CD4-positive, alpha-beta T cell treated with Interferon gamma for 1 hour (primary cell): Measurements from ENCODE around the gene RXRA.

Experiments used
- DNase-seq: peaks from one replicate; pipeline ENCODE4 v3.0.0-alpha.2; 2020

RXRA gene

DNA sequence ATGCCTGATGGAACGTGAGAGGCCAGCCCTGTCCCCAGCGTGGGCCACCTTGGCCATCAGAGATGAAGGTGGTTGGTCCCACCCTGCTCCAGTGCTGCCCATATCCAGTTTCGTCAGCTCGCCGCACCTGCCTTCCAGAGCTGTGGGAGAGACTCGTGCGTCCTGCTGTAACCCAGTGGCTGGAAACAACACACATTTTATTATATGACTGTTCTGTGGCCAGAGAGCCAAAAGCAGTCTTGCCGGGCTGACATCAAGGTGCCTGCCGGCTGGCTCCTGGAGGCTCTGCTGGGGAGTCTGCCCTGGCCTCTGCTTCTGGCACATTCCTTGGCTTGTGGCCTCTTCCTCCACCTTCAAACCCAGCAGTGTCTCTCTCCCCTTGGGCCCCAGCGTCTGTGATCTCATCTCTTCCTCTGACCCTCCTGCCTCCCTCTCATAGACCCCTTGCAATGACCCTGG, 94.7 kb downstream of the RXRA start:
- DNase-seq, result no peak

DNA sequence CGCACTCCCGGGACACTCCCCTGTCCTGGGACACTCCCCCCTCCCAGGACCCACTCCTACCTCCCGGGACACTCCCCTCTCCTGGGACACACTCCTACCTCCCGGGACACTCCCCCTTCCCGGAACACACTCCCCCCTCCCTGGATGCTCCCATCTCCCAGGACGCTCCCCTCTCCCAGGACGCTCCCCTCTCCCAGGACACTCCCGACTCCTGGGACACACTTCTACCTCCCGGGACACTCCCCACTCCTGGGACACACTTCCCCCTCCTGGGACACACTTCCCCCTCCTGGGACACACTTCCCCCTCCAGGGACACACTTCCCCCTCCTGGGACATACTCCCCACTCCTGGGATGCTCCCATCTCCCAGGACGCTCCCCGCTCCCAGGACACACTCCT, 95.6 kb downstream of the RXRA start:
- no peak for DNase-seq

DNA sequence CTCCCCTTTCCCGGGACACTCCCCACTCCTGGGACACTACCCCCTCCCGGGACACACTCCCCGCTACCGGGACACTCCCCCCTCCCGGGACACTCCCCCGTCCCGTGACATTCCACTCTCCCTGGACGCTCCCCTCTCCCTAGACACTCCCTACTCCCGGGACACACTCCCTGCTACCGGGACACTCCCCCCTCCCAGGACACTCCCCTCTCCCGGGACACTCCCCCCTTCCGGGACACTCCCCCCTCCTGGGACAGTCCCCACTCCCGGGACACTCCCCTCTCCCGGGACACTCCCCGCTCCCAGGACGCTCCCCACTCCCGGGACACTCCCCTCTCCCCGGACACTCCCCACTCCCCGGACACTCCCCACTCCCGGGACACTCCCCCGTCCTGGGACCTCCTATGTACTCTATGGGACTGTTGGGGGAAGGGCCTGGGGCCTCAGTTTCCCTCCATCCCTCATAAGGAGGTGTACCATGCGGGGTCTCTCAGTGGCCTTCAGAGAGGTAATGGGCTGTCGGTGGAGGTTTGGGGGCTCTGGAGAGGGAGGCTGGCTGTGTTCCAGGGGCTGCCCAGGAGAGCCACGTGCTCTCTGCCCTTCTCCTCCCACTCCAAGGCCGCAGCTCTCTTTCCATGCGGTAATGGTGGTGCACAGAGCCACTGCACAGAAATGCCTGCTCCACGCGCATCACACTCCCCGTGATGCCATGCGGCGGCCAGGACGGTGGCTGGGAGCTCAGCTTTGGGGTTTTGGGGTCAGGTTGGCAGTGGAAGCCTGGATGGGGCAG, 96.2 kb downstream of the RXRA start:
- no peak for DNase-seq

DNA sequence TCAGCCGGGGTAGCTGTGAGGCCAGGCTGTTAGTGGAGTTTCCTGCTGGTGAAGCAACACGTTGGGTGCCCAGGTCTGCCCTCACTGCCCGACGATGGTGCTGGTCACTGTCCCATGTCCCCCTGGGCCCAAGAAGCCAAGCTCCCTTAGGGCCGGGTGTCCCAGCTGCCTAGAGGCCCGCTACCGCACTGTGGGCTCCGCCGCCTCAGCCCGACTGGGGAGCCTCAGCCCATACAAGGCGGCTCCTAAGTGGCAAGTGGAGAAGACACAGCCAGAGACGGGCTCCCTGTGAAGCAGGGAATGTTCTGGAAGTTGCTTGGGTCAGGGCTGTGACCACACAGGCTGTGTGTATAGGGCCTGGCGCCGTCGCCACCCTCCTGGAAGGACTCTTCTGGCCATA, 96.9 kb downstream of the RXRA start:
- no peak for DNase-seq

DNA sequence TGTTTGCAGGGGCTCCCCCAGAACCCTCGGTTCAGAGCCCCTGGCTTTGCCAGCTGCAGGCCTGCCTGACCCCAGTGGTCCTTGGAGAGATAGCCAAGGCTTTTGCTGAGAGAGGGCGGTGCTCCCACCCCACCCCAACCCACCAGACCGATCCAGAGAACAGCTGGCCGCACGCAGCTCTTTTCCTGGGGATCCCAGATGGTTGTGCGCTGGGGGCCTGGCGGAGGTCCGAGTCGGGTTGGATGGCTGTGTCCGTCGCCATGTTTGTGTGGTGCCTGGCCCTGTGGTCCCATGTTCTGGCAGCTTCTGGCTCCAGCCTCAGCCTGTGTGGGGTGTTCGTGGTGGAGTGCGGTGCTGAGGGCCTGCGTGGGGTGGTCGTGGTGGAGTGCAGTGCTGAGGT, 97.5 kb downstream of the RXRA start:
- DNase-seq, result no peak

DNA sequence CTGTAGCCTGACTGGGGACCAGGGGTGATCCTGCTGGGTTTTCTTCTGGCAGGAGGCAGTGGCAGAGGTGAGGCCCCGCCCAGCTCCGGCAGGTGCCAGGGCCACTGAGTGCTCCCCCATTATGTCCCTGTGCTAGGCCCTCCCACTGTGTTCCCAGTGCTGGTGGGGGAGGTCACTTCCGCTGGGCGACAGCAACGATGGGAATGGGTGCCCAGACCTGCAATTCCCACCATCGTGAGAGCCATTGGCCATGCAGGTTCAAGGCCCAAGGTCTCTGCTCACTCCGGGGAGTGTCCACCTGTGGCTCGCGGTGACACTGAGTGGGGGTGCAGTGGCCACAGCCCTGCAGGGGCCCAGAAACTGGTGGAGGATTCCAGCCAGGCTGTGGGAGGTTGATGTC, 98.6 kb downstream of the RXRA start:
- no peak for DNase-seq

DNA sequence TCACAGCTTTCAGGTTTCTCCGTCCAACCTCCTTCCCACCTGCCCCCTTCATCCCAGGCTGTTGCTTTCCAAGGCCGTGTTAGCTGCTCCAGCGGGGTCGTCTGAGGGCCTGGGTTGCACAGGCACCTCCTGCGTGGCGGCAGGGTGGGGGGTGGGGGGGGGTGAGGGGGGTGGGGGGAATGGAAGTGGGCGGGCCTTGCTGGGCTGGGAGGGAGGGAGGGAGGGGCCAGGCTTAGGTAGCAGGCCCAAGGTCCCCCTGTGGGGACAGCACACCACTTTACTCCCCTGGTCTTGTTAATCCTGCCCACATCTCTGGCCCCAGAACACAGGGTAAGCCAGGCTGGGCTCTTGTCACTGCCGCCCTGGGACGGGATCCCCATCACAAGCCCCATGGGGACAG, 99.1 kb downstream of the RXRA start:
- DNase-seq, result no peak

DNA sequence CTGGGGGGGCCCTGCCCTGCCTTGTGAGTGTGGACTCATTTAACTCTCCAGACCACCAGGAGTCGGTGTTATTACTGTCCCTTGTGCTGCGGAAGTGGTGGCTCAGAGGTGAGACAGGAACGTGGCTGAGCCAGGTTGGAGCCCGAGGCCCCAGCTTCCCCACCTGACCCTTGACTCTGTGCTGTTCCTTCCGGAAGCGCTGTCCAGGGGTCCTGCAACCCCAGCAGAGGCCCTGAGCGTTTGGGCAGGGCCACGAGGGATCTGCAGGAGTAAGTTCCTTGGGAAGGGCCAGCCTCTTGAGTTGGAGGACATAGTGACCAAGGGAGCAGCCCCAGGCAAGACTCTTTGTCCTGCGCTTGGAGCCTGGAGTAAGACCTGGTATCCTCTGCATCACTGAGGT, 99.6 kb downstream of the RXRA start:
- no peak for DNase-seq

DNA sequence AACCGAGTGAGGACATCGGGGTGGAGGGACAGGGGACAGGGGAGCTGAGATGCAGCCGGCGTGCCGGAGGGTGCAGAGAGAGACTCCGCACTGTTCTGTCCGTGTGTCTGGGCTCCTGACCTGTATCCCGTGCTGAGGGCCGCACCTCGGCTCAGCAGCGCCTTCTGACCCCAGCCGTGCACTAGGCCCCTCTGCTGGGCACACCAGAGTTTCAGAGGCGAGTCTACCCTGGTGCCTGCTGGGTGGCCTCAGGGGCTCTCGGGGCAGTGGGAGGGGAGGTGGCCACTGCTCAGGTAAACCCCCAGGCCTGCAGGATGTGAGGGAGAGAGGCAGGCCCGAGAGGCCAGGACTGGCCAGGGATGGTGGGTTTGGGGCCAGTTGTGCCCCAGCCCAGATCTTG, 100.2 kb downstream of the RXRA start:
- DNase-seq, result no peak

DNA sequence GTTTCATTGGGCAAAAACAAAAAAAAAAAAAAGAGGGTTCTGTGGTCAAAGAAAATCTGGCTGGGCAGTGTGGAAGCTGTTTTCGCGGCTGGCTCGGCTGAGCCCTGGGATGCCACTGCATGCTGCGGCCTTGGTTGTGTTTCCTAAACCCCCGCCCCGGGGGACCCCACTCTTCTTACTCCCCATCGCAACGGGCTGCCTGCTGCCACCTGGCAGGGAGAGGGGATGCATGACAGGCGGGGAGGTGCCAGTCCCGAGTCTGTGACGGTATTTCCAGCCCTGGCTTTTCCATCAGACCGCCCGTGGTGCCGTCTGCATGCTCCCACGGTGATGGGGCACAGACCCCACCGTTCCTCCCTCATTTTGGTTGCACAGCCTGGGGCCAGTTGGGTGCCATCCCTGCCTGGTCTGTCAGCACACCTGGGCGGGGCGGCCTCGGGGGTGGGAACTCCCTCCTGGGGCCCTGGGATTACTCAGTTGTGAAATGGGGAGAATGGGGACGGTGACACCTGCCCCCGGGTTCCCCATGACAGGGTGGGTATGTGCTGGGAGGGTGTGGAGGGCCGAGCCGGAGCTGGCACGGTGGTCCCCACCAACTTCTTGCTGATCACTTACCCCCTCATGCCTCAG, 101.0 kb downstream of the RXRA start:
- no peak for DNase-seq

DNA sequence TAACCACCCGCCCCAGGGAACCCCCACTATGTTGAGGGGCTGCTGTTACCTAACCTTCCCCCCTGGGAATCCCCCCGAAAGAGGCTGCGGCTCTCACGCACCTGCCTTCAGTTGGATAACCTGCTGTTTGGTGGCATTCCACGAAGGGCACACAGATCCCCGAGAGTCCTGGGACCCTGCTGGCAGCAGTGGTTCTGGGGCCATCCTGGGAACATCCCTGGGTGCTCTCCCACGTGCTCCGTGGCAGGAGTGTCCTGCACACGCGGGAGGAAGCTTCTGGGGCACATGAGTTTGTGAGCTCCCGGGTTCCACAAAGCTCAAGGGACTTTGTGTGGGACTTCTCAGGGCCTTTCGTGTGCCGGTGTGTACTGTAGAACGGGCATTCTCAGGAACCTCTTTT, 102.3 kb downstream of the RXRA start:
- DNase-seq, result no peak

DNA sequence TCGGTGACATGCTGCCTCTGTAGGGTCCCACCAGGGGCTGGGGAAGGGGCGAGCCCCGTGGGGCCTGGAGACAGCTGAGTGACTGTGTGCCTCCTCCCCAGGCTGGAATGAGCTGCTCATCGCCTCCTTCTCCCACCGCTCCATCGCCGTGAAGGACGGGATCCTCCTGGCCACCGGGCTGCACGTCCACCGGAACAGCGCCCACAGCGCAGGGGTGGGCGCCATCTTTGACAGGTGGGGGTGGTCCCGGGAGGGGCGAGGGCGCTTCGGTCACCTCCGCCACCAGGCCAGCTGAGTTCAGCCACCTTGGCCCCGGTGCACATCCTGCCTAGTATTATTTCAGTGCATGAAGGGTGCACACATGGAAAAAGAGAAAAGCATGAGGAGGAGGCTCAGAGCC, 102.8 kb downstream of the RXRA start:
- DNase-seq, result no peak

DNA sequence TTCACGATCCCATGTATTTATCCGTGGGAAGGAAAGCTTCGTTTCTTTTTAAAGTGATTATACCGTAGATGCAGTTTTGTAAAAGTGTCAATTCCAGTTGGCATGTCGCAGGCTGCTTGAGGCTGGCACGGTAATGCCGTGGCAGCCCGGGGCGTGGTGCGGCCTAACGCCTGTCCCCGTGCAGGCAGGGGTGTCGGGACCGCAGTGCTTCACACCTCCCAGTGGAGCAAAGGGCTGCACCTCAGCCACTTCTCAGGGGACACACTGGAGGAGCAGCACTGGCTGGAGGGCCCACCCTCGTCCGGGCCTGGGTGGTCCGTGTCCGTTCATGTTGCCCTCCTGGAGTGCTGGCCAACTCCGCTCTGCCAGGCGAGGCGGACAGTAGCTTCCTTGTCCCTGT, 103.2 kb downstream of the RXRA start:
- no peak for DNase-seq

DNA sequence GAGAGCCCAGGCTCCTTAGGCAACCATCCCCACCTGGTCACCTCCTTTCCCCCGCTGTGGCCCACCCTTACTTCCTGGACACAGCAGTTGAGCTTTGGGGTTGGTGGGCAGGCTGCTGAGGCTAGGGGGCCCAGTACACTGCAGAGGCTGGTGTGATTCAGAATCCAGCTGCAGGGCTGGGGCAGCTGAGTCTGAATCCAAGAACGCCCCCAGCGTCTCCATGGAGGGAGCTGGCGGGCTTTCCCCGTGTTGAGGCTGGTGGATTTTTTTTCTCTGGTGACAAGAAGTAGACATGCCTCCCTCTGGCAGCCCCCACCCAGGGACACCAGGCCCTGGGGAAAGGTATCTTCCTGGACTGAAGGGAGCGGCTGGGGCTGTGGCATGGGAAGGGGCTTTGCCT, 104.8 kb downstream of the RXRA start:
- DNase-seq, result no peak

DNA sequence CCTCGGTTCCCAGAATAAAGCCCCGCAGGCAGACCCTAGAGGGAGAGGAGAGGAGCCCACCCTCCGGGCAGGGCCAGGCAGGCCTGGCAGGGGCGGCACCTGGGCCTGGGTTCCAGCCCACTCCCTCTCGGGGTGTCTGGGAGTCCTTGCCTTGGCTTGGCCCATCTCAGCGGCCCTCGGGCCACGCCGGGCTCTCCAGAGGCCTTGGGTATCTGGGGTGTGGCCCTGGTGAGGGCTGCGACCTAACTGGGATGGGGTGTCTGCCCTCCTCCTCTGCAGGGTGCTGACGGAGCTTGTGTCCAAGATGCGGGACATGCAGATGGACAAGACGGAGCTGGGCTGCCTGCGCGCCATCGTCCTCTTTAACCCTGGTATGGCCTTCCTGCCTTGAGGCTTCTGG, 105.4 kb downstream of the RXRA start:
- no peak for DNase-seq

DNA sequence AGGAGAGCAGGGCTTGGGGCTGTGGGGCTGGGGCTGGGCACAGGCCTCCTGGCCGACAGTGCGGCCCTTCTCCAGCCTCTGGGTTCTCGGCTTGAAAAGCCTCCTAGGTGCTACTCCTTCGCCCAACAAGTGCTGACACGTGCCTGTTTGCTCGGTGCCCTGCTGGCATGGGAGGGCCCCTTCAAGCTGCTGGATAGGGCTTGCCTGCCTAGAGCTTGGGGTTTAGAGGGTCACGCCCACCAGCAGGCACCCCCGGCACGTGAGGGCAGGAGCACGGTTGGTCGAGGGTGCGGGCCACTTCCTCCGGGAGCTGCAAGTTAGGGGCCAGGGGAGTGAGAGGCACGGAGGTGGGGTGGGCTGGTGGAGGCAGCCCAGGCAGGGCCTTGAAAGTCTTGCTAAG, 106.2 kb downstream of the RXRA start:
- DNase-seq, result no peak

DNA sequence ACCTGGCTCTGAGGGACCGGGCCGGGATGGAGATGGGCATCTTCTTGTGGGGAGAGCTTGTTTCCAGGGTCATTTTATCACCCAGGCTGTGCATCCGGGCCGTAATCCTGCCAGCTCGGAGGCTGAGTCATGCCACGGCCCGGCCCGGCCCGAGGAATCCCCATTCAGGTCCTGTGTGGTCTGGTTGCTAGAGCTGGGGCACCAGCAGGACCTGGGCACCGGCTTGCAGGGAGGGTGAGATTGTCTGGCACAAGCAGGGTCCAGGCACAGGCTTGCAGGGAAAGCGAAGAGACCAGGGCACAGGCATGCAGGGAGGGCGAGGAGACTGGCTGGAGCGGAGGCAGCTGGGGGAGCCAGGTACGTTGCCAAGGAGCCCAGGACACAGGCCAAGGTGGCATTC, 106.8 kb downstream of the RXRA start:
- no peak for DNase-seq

DNA sequence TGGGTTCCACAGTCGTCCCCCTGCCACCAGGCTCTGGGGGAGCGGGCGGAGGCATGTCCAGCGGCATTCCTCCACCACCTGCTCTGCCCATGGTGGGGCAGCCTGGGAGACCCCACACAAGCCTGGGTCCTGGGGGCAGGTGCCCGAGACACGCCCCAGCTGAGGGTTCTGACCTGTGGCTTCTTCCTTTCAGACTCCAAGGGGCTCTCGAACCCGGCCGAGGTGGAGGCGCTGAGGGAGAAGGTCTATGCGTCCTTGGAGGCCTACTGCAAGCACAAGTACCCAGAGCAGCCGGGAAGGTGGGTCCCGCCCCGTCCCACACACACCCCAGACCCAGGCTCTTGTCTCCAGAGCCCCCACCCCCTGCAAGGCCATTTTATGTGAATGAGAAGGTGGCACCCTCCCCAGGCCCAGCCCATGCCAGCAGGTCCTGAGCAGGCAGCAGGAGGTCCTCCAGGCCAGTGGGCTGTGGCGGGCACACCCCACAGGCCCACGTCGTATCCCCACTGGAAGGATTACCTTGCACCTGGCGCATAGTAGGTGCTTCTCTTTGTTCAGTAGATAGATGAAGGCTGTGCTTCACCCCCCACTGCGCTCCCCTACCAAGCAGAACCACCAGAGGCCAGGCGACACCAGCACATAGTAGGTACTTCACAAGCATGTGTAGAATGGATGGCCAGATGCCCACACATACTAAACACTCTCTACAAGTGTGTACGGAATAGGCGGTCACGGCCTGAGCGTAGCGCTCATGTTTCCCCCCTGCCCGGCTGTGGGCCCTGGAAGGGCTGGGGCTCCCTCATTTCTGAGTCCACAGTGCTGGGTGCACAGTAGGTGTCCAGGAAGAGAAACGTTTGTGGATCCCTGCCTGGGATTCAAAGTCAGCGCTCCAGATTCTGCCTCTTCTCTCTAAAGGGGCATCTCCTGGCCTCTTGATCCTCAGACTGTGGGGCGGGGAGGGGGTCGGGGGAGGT, 107.9 kb downstream of the RXRA start:
- DNase-seq, result no peak

DNA sequence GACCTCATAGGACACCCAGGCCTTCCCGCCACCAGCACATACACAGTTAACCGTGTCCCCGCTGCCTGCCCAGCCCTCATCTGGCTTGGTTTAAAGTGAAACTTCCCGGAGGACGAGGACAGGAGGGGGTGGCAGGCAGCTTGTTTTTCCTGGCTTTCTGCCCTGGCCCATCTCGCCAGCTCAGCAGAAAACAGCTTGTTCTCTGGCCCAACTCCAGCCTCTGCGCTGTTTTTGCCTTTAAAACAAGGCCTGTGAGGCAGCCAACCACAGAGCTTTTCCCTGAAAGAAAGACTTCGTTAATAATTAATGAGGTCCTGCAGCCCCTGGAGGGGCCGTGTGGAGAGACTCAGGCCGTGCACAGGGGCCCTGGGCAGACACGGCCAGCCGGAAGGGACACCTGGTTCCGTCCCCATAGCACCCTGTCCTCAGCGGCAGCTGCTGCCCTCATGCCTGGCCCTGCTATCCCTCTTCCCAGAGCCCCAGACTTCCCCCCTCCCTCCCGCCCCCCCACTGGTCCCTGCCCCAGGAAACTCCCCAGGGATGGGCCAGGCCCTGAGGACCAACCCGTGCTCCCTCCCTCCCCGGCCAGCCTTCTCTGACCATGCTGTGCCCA, 108.7 kb downstream of the RXRA start:
- no peak for DNase-seq

DNA sequence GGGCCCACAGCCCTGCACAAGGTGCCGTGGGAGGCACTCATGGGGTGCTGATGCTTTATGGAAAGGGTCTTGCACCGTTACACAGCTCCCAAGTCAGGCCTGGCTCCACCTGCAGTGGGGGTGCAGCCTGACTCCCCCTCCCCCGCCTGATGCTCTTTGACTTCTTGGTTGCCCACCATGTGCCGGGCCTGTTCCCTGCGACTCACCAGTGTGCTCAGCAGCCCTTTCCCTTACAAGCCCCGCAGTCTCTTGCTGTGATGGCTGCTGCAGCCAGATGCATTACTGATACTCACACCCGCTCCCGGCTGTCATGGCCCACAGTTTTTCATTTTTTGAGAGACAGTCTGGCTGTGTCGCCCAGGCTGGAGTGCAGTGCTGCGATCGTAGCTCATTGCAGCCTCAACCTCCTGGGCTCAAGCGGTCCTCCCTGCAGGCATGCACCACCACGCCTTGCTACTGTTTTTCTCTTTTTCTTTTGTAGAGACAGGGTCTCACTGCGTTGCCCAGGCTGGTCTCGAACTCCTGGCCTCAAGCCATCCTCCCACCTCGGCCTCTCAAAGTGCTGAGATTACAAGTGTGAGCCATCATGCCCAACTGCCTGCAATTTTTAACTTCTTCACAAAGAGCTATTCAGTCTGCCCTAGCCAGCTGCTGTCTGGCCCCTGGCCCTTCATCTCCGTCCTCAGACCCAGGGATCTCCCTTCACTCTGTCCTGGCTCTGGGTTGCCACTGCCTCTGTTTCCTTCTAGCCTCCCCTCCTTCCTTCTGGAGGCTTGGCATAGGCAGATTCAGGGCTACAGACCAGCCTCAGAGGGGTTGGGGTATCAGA, 109.5 kb downstream of the RXRA start:
- no peak for DNase-seq

DNA sequence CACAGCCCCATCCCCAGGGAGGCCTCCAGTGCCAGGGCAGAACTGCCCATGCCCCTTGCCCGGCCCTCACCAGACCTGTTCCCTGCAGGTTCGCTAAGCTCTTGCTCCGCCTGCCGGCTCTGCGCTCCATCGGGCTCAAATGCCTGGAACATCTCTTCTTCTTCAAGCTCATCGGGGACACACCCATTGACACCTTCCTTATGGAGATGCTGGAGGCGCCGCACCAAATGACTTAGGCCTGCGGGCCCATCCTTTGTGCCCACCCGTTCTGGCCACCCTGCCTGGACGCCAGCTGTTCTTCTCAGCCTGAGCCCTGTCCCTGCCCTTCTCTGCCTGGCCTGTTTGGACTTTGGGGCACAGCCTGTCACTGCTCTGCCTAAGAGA, 110.1 kb downstream of the RXRA start:
- DNase-seq, result no peak

DNA sequence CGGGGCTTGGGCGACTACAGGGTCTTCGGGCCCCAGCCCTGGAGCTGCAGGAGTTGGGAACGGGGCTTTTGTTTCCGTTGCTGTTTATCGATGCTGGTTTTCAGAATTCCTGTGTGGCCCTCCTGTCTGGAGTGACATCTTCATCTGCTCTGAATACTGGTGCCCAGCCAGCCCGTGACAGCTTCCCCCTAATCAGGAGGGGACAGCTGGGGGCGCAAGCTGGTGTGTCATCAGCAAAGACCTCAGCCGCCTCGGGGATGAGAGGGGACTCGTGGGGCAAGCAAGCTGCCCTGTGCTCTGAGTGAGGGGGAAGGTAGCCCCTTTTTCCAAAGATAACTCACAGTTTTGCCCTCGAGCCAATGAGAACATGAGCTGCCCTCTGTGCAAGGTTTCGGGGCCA, 110.7 kb downstream of the RXRA start:
- no peak for DNase-seq
